ENCODE measurements around the gene SYT12. TPM values are rescaled to one million over a fixed set of nuclear protein-coding genes. Genes with fewer than 3 reads are reported as not detected.

Gene SYT12
- total RNA-seq, 4 donors from 2014 or later, result 1.1 to 3.9 TPM; not detected in 2

GRCh38 chr11:67098799-67099429, 76.0 kb downstream of the SYT12 start:
- H3K27me3 ChIP-seq, result no peaks in the 10 kb centered on the region
- no peak overlapping the region for H3K27ac ChIP-seq
- DNase-seq, result no peak
- H3K36me3 ChIP-seq, result no peaks in the 10 kb centered on the region
- H3K4me3 ChIP-seq, result no peak overlapping the region
- peaks cover 0 to 5% (median 0%) of the 10 kb centered on the region in 4 donors for H3K4me1 ChIP-seq
- H3K9me3 ChIP-seq, result no peaks in the 10 kb centered on the region
- no peak for TF ChIP-seq POLR2A (IDR thresholded peaks at IDR 0.05)
- TF ChIP-seq, protein P1, sequence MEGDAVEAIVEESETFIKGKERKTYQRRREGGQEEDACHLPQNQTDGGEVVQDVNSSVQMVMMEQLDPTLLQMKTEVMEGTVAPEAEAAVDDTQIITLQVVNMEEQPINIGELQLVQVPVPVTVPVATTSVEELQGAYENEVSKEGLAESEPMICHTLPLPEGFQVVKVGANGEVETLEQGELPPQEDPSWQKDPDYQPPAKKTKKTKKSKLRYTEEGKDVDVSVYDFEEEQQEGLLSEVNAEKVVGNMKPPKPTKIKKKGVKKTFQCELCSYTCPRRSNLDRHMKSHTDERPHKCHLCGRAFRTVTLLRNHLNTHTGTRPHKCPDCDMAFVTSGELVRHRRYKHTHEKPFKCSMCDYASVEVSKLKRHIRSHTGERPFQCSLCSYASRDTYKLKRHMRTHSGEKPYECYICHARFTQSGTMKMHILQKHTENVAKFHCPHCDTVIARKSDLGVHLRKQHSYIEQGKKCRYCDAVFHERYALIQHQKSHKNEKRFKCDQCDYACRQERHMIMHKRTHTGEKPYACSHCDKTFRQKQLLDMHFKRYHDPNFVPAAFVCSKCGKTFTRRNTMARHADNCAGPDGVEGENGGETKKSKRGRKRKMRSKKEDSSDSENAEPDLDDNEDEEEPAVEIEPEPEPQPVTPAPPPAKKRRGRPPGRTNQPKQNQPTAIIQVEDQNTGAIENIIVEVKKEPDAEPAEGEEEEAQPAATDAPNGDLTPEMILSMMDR (IDR thresholded peaks at IDR 0.05), result no peak

DNA sequence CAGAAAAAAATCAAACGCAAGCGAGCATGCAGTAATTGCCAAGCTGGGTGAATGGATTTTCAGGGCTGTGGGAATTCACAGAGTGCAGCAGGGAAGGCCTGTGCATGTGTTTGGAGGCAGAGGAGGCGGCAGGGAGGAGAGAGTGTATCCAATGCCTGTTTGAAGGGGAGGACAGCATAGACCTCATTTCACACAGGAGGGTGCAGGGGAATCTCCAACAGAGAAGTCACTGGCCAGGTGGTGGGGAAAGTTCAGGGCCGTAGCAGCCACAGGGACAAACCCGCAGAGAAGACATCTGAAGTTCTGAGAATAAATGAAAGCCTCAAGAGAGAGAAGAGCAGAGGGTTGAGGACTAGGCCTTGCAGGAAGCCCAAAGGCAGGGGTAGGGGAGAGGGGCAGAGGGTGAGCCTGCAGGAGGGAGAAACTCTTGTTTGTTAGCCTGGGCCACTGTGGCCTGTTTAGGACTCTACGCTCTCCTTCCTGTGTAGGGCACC, 76.9 kb downstream of the SYT12 start:
- DNase-seq, result no peak
- TF ChIP-seq, protein P1 (IDR thresholded peaks at IDR 0.05), result no peak
- TF ChIP-seq POLR2A (IDR thresholded peaks at IDR 0.05), result no peak
- peaks cover 0 to 5% (median 0%) of the 10 kb centered on the region in 4 donors for H3K4me1 ChIP-seq
- H3K9me3 ChIP-seq, result no peaks in the 10 kb centered on the region
- no peaks in the 10 kb centered on the region for H3K36me3 ChIP-seq
- H3K27ac ChIP-seq, result no peak overlapping the region
- no peaks in the 10 kb centered on the region for H3K27me3 ChIP-seq
- no peak overlapping the region for H3K4me3 ChIP-seq

Other genes with a start within 250 kb of the SYT12 start
- 10 to 100 TPM in 3 of 4 donors, 1 to 10 TPM in 1; 6.6 to 57.7 (median 38.0) TPM for gene RCE1, start 179.7 kb upstream of the SYT12 start, total RNA-seq
- gene LRFN4, start 166.1 kb upstream of the SYT12 start, total RNA-seq, result 1 to 10 TPM; 2.5 to 9.0 (median 4.3) TPM
- 10 to 100 TPM; 15.7 to 88.9 (median 77.2) TPM for gene PC, start 64.8 kb upstream of the SYT12 start, total RNA-seq
- gene C11orf86, start 47.8 kb upstream of the SYT12 start, total RNA-seq, result 100 to 1,000 TPM in 2 of 4 donors, 10 to 100 TPM in 2; 81.7 to 439 (median 153) TPM
- 10 to 100 TPM in 3 of 4 donors, 1 to 10 TPM in 1; 9.9 to 26.3 (median 21.2) TPM for gene RHOD, start 33.7 kb downstream of the SYT12 start, total RNA-seq
- 100 to 1,000 TPM in 2 of 4 donors, 10 to 100 TPM in 2; 76.7 to 225 (median 105) TPM for gene KDM2A, start 96.1 kb downstream of the SYT12 start, total RNA-seq
- 100 to 1,000 TPM; 103 to 276 (median 163) TPM for gene GRK2, start 243.3 kb downstream of the SYT12 start, total RNA-seq

Data from Peyer's patch (tissue), 4 donors.